Stimulated activated CD4-positive, alpha-beta T cell treated with anti-CD3 and anti-CD28 coated beads, Interleukin-15, amount 100 ng/mL, for 48 hours (primary cell): ENCODE results near the gene CTNNBL1.
"Not testable (repeated sequence)": the region's sequence is repeated elsewhere in the genome, so short reads cannot be mapped to it uniquely, and the experiment has no call there.

Source experiments
- DNase-seq, 2 donors: peaks; one replicate each; pipeline ENCODE4 v3.0.0-alpha.2; 2020; ENCODE audit warnings: low read depth in 2 of 2

The CTNNBL1 gene

GRCh38 chr20:37677969-37678861, 15.6 kb upstream of the CTNNBL1 start:
- DNase-seq = no peak

- not testable (repeated sequence) for DNase-seq
Observed at GRCh38 chr20:37679751-37680150, 14.1 kb upstream of the CTNNBL1 start.

- DNase-seq = no peak
Observed at GRCh38 chr20:37680420-37680819, 13.4 kb upstream of the CTNNBL1 start.

- no peak for DNase-seq
Observed at GRCh38 chr20:37681384-37682112, 12.3 kb upstream of the CTNNBL1 start.

- not testable (repeated sequence) for DNase-seq
Observed at GRCh38 chr20:37683146-37683545, 10.7 kb upstream of the CTNNBL1 start.

GRCh38 chr20:37686762-37687477, 6.9 kb upstream of the CTNNBL1 start:
- no peak for DNase-seq

- DNase-seq = no peak
Observed at GRCh38 chr20:37687478-37687805, 6.4 kb upstream of the CTNNBL1 start.

GRCh38 chr20:37688093-37688492, 5.7 kb upstream of the CTNNBL1 start:
- DNase-seq = no peak

GRCh38 chr20:37690626-37691369, 3.0 kb upstream of the CTNNBL1 start:
- DNase-seq = no peak

GRCh38 chr20:37692459-37693166, 1.2 kb upstream of the CTNNBL1 start:
- no peak for DNase-seq

- no peak for DNase-seq
Observed at GRCh38 chr20:37693242-37693634, 592 bp upstream of the CTNNBL1 start.

GRCh38 chr20:37695684-37696342, 2.0 kb downstream of the CTNNBL1 start:
- no peak for DNase-seq

- no peak for DNase-seq
Observed at GRCh38 chr20:37697314-37697713, 3.5 kb downstream of the CTNNBL1 start.

GRCh38 chr20:37699202-37699601, 5.4 kb downstream of the CTNNBL1 start:
- DNase-seq = no peak

- DNase-seq = no peak
Observed at GRCh38 chr20:37700301-37700700, 6.5 kb downstream of the CTNNBL1 start.

- not testable (repeated sequence) for DNase-seq
Observed at GRCh38 chr20:37701676-37702075, 7.8 kb downstream of the CTNNBL1 start.

- DNase-seq = no peak
Observed at GRCh38 chr20:37702403-37703034, 8.7 kb downstream of the CTNNBL1 start.

- DNase-seq = no peak
Observed at GRCh38 chr20:37703035-37703845, 9.4 kb downstream of the CTNNBL1 start.

GRCh38 chr20:37704955-37705354, 11.1 kb downstream of the CTNNBL1 start:
- DNase-seq = no peak
